GM19099 (cell line): Measurements from ENCODE around the gene OR10H4.

ENCODE experiments used
- POLR2A ChIP-seq: IDR thresholded peaks from 3 replicates; pipeline ENCODE4 v1.6.1; 2011; ENCODE audit warnings: low read depth; ENCODE audit not compliant: insufficient read length; ENCODE audit errors: extremely low read depth

Gene OR10H4, protein sequence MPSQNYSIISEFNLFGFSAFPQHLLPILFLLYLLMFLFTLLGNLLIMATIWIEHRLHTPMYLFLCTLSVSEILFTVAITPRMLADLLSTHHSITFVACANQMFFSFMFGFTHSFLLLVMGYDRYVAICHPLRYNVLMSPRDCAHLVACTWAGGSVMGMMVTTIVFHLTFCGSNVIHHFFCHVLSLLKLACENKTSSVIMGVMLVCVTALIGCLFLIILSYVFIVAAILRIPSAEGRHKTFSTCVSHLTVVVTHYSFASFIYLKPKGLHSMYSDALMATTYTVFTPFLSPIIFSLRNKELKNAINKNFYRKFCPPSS

DNA sequence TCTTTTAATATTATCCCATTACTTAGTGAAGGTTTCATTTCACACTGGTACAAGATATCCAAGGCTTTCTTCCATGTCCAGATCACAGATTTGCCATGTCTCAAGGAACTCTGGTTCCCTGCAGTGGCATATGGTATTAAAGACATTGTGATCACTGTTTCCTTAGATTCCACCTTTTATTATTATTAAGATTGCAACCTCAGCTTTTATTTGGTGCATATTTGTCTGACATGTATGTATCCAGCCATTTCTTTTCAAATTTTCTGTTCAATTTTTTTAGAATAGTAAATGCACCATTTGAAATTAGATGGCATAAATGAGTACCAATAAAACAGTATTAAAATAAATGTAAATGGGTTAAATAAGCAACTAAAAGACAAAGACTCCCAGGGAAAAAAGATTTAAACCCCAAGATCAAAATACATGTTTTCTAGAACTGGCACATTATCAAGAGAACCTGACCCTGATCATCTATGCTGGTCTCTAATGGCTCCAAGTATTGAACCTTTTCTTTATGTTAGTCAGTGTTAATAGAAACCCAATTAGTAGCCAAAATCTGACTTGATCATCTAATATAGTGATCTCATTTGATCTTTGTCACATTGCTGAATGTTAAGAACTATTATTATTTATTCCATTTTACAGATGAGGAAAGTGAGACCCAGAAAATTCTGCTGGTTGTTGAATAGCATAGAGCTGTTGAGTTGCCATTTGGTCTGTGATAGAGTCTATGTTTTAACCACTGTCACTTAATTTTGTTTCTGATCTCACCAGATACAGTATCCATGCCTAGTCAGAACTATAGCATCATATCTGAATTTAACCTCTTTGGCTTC lies at the start of gene OR10H4:
Gene OR10H4 (plus strand): TSS at position 786 of the 836 bp plus-strand sequence. CDS start 0 bp downstream, at position 786.
- no peak for TF ChIP-seq POLR2A

DNA sequence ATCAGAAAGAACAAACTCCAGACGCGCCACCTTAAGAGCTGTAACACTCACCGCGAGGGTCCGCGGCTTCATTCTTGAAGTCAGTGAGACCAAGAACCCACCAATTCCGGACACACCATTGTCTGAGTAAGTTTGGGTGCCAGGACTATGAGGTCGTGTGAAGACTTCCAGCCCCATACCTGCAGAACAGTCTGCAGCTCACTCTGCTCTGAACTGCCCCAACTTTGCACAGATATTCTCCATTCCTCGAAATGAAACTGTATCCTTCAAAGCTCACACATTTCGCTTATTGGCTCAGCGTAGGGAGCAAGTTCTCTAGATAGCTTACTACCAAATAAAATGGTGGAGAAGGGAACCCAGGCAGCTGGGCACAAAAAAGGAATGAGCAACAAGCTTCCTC lies 48.3 kb upstream of the OR10H4 start:
- TF ChIP-seq POLR2A, result no peak

DNA sequence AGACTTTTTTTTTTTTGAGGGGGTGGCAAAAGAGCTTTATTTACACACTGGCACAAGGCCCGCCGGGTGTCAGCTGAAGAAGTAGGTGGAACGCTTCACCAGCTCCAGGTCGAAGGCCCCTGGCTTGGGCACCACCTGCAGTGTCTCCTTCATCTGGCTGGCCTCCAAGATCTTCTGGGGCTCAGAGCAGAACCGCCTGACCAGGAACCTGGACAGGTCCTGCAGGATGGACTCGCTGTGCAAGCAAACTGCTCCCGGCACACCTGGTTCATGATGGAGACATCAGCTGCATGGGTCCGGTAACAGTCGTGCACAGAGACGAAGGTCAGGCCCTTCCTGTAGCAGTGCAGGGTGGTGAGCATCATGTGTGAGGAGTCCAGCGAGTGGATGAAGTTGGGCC lies 46.6 kb upstream of the OR10H4 start:
- no peak for TF ChIP-seq POLR2A

DNA sequence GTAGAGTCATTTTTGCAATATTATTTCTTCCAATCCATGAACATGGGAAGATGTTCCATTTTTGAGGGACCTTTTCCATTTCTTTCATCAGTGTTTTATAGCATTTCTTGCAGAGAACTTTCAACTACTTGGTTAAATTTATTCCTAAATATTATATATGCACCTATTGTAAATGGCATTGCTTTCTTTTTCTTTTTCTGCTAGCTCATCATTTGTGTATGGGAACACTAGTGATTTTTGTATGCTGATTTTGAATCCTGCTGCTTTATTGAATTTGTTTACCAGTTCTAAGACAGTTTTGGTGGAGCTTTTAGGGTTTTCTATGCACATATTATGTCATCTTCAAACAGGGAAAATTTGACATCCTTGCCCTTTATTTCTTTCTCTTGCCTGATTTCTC lies 43.8 kb upstream of the OR10H4 start:
- TF ChIP-seq POLR2A, result no peak

DNA sequence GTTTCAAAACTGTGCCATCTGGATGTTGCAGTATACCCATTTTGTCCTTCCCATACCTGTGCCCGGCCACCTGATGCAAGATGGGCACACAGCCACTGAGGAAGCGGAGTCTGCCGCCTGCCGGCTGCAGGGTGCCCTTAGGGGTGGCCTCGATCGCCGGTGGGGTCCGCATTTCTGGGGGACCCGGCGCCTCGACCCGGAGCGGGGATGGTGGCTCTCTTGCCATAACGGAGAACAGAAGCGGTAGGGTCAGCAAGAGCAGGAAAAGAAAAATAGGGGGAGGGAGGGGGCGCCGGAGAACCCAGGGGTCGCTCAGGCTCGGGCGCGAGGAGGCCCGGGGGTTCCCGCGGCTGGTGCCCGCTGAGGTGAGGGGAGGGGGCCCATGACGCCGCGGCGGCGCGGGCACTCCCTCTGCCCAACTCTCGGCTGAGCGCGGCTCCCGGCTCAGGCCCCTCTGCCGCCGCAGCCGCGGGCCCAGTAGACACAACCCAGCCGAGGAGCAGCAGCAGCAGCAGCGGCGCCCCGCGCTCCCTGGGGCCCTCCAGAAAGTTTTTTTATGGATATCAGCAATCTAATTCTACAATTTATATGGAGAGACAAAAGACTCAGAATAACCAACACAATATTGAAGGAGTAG lies 37.1 kb upstream of the OR10H4 start:
- no peak for TF ChIP-seq POLR2A

DNA sequence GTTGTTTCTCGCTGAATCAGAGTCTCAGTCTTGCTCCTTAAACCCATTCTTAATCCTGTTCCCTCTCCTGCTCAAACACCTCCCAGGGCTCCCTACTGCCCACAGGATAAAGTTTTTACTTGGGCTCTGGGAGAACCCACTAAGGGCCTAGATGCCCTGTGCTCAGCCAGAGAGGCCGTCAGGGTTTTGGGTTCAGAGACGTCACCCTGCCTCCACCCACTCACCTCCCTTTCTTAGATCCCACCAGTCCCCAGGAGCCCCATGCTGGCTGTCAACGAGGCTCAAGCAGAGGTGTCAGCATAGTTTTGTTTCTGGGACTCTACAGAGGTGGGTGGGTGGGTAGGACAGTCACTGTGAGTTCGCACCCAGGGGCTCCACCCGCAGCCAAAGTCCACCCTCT lies 35.4 kb upstream of the OR10H4 start:
- no peak for TF ChIP-seq POLR2A

DNA sequence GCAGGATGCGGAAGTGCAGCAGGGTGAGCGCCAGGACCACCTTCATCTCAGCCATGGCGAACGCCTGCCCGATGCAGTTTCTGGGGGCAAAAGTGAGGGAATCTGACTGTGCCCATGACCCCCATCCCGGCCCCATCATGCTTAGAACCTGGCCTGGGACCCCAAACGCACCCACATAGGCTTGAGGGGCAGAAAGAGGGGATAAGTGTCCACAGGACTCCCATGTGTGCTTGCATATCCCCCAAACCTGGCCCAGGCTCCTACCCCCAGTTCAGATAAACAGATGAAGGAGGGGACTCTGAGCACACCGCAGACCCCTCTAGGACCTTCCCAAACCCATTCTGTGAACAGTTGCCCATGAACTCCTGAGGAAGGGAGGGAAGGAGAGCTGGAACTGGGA lies 35.0 kb upstream of the OR10H4 start:
- TF ChIP-seq POLR2A, result no peak

DNA sequence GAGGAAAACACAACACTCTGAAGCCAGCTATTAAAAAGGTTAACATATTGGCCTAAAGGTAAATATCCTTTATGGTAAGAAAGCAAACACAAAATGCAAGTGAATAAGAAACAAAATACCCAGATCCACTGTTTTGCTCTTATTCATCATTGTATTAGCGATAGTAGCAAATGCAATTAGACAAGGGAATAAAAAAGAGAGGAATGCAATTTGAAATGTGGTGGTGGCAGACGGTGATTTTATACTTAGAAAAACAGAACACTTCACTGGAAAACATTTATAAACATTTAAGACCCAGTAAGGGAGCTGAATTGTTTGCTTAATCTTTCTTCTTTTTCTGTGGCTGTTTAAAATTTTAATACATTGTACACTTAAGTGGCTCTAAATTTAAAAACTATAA lies 33.7 kb upstream of the OR10H4 start:
- no peak for TF ChIP-seq POLR2A

DNA sequence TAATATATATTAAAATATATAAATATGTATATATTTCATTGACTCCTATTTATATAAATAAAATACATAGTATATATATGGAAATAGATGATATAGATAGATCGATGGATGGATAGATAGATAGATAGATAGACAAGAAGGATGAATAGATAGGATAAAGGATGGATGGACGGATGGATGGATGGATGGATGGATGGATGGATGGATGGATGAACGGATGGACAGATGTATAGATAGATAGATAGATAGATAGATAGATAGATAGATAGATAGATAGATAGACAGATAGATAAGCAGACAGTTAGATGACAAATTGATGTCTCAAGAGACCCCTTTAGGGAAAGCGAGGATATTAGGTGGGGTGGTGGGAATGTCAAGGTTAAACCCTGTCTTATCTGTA lies 29.6 kb upstream of the OR10H4 start:
- no peak for TF ChIP-seq POLR2A

DNA sequence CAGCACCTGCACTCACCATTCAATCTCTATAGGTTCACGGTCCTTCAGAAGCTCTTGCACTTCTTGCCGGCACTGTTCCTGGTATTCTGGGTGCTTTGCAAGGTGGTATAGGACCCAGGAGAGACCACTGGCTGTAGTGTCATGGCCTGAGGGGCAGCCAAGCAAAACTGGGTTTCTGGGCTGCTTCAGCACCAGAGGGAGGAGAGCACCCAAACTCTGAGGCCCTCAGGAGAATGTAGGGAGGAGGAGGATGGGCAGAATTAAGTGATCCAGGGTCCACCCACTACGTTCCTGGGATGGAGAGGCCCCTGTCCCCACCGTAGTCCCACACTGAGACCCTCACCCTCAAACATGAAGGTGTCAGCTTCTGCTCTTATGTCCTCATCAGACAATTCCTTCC lies 26.8 kb upstream of the OR10H4 start:
- no peak for TF ChIP-seq POLR2A

DNA sequence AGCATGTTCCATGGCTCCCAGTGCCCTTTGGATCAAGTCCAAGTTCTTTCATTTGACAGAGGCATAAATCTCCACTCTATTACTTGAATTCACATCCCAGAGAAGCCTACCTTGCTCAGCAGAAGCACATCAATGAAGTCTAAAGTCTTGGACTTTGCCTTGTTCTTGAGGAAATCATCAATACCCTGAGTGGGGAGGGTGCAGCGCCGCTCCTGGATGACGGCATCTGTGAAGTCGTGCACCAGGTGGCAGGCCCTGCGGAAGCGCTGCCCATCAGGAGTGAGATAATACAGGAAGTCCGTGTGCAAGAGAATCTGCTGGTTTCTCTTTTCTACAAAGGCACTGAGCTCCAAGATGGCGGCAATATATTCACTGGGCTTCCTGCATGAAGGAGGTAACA lies 25.1 kb upstream of the OR10H4 start:
- no peak for TF ChIP-seq POLR2A

DNA sequence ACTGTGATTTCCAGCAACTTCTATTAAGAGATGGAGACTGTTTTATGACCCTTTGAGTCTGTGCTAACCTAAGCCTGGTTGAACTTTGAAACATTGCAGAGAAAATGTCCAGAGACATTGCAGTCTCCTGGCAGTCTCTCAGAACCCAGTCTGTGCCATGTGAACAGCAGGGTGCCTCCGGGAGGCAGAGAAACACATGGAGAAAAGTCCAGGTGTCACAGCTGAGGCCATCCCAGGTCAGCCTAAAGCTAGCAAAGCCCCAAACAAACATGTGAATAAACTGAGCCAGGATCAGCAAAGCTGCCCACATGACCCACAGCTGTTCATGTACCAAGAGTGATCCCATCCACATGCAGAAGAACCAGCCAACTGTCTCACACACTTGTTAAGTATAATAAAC lies 22.3 kb upstream of the OR10H4 start:
- TF ChIP-seq POLR2A, result no peak

DNA sequence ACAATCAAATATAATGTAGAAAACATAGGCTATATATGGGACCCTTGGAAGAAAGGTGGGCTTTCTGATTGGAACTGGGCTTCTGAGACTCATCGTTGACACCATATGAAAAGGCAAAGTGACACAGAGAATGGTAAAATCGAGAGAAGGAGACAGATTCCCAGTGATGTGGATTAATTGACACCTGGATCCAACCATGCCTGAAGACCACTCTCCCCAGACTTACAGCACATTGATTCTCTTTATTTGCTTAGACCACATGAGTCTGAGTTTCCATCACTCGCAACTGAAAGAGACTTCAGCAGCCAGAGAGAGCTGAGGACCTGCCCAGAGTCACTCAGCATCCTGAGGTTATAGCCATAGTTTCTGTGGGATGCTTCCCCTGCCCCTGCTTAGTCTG lies 20.5 kb upstream of the OR10H4 start:
- TF ChIP-seq POLR2A, result no peak

DNA sequence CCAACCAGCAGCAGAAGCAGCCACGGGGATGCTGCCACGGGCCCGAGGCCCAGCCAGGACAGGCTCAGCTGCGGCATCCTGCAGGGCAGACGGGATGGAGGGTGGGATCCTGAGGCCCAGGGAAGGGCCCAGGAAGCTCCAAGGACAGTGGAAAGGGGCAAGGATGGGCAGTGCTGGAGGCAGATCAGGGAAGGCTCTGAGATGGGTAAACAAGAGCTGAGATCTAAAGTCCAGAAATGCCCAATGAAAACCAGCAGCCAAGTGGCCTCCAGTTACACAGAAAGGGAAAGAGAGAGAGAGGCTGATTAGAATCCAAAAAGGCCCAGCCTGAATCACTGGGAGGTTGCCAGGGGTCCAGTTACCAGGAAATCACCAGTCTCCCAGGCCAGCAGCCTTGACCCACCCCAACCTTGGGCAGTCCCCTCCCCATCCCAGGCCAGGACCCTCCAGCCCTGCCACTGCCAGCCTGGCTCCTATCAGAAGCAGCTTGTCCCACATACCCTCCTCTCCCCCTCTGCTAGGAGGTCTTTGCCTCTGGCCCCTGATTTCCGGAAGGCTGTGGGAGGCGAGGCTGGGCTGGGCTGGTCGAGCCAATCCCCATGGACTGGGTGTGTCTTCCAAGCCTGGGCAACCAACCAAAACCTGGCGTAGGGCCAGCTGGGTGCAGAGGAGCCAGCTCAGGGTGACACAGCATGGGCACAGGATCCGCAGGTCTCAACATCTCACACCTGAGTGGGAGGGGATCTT lies 14.3 kb upstream of the OR10H4 start, which contains the start of gene CYP4F11:
Gene CYP4F11 (minus strand): TSS at position 198 of the 747 bp plus-strand sequence. CDS start 121 bp downstream, at position 77.
- TF ChIP-seq POLR2A, result no peak

DNA sequence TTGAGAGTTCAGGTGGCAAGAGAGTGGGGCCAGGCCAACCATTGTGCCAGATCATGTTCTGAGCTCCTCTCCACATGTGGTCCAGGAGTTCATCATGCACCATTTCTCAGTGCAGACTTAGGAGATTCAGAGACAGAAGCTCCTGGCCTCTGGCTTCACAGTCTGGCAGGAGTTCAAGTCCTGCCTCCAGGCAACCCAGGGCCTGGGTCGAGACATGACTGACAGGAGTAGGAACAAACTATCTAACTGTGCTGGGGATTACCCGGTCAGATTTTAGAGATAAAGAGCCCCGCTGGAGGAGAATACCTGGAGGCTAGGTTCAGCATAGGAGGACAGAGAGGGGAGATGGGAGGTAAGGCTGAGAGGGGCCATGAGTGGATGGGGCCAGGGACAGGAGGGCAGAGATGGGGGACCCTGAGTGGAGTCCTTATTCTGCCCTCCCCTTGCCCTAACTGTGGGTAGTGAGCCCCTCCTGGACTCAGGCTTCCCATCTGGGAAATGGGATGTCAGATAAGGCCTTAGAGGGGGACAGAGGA lies 13.6 kb upstream of the OR10H4 start:
- no peak for TF ChIP-seq POLR2A
